Upper lobe of left lung (tissue), 4 donors: ENCODE results near the gene SLAIN1.

Experiments
- CTCF ChIP-seq, 6 experiments: fragments of 450-650 bp in 4 of 6; fragments of 200-600 bp in 2 of 6; sonication (generic) in 2 of 6; IDR thresholded peaks; one replicate each; pipeline ENCODE4 v1.5.1; 2016 to 2019; ENCODE audit warnings: antibody characterized with exemption in 6 of 6
- POLR2AphosphoS5 ChIP-seq, 2 donors: sonication (generic); formaldehyde crosslinking; IDR thresholded peaks; one replicate each; pipeline ENCODE4 v1.5.1; 2017; ENCODE audit warnings: antibody characterized with exemption in 2 of 2

GRCh38 chr13:77719128-77719527 lies 21.6 kb downstream of the SLAIN1 start:
- no peak for TF ChIP-seq POLR2AphosphoS5 (IDR thresholded peaks at IDR 0.05)
- no peak for TF ChIP-seq CTCF (IDR thresholded peaks at IDR 0.05)
